ENCODE measurements around the gene AMER1.
"Not testable (repeated sequence)": the region's sequence is repeated elsewhere in the genome, so short reads cannot be mapped to it uniquely, and the experiment has no call there.

Gene AMER1

DNA sequence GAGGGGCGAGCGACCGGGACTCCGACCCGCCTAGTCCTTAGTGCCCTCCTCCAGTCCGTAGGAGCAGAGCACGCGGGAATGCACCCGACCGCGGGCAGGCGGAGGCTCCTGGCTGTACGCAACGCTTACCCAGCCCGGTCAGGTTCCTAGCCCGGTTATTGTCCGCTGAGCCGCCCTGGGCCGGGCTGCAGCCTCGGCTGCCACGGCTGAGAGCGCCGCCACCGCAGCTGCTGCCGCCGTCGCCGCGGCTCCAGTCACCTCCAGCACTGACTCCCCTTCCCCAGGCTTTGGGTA is at the start of gene AMER1:
AMER1 (minus strand) TSS at position 268 of the 294 bp plus-strand sequence. CDS start 12,422 bp downstream, outside the sequence.
- DNase-seq = no peak

DNA sequence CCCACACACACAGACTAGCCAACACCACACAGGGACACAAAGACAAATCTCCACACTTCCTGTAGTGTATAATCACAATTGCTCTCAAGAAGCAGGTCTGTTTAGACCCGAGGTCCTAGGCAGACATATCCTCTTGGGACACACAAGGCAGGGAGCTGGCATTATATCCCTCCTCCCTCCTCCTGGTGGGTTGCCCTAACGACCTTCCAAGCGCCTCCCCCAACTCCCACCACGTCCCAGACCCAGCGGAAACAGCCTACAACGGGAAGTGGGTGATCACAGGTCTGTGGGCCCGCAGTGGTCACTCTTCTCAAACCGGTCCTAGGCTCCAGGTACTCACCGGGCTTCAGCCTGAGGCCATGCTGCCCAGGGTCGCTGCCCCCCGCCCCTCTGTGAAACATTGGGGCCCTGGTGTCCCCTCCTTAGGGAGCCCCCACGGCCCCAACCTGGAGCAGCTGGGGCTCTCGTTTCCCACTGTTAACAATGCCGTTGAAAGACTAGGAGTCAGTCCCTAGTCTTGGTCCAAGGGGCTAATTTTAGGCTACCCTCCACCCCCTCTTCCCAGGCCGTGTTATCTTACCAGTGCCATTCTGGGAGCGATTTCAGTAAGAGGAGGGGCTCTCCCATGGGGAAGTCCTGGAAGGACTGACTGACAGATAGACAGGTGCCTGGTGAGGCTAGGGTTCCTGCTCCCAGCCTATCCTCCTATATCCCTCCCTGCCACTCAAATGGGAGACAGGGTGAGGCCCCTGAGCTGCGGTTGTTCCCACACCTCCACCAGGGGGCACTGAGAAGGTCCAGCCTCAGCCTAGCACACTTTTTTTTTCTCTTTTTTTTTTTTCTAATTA is 24.8 kb upstream of the AMER1 start, which contains the start of gene ASB12:
ASB12 (minus strand) TSS at position 485 of the 848 bp plus-strand sequence. CDS start 4,957 bp downstream, outside the sequence.
- DNase-seq = no peak

DNA sequence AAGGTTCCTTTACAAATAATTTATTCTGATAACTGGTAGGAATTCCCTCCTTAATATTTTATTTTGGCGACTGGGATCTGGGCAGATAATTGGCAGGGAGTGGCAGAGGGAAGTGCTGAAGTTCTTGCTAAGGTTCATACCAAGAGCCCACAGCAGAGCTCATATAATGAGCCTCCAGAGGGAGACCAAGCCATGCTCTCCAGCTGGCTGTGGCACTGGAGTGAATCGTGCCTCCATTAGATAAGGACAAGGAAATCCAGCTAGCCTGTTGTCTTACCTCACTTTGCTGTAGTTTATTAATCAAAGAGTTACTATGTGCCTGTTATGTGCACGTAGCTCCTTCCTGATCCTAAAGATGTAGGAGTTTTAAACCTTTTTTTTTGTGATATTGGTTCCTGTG is 23.6 kb upstream of the AMER1 start:
- no peak for DNase-seq

DNA sequence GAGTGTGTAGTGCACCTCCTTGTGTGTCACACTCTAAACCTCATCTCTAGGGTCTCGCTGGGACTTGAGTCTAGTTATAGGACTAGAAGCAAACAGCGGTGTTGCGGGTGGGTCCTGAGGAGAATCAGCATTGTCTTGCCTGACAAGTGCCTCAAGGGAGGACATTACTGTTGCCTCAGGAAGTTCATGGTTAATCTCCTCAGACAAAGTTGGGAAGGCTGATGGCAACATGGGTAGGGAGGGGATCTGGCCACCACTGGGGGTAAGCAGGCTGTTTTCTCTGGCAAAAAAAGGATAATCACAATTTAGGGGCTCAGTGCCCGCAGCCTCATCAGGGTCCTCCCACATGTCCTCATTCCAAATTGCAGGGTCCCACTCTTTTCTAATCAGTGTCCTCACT is 12.5 kb upstream of the AMER1 start:
- DNase-seq = no peak

DNA sequence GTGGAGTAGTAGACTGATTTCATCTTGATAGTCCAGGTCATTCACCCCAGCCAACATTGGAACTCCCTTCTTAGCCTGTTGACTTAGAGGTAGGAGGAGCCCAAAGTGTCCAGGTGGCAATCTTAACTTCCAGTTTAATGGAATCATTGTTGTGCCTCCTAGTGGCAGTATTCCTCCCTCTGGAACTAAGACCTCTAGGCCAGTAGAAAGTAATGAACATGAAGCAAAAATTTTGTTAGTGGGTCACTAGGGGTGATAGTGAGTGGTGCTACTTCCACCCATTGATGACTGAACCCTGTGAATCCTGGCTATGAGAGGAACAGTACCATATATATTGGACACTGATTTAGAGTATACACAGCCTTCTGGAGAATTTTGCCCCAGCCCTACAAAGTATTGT is 8.5 kb upstream of the AMER1 start:
- DNase-seq = not testable (repeated sequence)

DNA sequence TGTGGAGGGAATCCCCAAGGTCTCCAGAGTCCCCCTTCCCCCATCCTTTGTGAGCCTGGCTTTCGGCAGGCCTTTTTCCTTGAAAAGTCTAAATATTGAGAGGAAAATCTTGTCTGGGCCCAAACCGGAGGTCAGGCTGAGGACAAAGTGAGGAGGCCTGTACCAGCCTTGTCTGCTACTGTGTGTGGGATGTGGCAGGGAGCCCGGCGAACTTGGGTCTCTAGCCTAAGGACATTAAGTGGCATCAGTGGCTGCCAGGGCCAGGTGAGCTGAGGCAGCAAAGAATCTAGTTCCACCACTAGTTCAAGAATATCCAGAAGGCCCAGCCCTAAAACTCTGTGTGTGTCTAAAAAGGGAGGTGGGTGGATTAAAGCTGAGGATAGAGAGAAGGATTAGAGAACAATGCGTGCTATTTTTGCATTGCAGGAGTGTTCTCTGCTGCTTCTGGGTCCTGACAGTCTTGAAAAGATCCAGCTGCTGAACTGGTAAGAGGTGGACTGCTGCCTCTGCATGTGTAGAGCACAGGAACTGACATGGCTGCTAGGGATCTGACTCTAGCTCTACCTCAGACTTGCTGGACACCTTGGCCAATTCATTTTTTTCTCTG is 1.2 kb upstream of the AMER1 start:
- DNase-seq = no peak

DNA sequence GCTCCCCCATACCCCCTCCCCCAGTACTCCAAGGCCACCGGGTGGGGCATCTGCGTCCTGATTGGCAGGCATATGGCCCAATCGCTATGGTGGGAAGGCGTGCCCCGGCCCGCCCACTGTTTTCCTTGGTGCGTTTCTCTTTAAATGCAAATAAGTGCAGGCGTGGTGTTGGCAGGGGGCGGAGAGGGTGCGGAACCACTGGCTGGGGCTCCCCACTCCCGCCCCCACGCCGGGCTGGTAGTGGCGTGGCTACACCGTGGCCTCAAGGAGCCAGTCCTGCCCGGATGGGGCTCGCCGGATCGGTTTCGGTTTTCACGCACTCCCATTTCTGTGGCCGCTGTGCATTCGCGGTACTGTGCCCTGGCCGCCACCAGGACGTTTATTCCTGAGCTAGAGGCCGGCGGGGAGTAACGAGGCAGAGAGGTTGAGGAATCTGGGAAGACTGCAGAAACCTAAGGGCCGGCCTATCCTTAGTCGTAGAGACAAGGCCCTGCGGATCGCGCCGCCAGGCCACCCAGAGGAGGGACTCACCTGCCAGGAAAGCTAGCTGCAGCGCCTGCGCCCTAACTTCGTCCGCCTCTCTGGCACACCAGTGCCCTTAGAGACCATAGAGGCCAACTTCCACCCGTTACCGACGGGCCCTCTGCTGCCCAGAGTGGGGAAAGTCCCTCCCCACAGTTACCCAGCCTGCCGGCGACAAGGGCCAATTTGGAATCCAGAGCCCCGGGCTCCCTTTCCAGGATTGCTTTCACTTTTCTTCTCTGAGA is 410 bp upstream of the AMER1 start:
- peak; percentile 20 for DNase-seq

DNA sequence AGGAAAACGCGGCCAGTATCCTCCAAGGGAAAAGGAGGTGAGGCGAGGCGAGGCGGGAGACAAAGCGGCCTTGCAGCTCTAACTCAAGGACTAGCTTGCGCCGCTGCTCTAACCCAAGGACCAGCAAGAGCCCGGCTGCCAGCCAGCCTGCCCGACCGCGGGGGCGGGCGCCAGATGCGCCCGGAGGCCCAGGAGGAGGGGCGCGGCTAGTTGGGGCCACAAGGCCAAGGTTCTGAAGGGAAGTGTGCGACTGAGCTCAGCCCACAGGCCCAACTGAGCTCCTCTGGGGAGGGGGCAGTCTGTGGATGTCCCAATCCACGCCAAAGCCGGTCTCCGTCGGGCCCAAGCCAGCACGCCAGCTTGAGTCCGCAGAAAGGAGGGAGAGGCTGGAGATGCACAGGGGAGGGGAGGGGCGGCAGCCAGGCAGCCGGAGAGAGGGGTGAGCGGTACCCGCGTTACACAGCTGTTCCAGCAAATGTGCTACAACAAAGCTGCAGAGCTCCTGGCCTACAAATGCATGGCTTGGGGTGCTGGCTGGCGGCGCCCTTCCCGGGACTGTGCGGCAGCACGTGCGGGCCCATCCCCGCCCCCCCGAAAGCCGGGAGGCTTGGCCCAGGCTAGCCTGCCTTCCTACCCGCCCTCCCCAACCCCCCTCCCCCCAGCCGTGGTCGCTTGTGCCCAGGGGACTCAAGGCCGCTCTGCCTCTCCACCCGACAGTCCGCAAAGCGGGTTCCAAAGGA is 637 bp downstream of the AMER1 start:
- DNase-seq = no peak

DNA sequence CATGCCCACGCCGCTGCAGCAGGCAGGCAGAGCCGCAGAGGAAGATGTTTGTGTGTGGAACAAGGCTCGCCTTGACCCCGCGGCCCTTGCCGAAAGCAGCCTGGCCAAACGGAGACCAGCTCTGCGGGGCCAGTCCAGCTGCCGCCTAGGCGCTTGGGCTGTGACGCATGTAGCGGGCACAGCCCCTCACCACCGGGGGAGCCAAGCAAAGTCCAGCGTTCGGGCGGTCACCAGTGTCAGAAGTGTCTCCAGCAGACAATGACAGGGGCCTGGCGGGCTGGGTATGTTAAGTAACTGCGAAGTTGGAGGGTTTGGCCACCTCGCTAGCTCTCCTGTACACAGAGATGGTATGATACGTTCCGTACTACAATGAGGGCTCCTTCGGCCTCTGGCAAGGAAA is 1.3 kb downstream of the AMER1 start:
- DNase-seq = no peak

DNA sequence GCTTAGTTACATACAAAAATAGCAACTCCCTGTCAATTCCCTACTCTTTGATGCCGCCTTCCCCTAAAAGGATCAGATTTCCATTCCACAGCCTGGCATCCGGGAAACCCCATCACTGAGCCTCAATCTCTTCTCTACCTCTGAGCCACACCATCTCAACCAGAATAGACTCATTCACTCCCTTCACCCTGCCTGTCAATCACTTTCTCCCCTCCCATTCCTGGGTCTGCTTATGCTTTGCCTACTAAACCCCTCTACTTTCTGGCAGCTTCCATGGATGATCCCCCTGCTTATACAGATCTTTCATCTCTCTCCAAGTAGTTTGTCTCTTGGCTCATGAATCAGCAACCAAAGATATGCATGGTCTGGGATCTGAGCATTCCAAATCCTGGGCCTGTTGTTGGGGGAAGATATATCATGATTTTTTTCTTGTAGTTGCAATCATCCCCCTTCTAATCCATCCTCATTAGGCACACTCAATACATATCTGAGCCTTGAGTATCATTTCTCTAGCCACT is 2.6 kb downstream of the AMER1 start:
- no peak for DNase-seq

DNA sequence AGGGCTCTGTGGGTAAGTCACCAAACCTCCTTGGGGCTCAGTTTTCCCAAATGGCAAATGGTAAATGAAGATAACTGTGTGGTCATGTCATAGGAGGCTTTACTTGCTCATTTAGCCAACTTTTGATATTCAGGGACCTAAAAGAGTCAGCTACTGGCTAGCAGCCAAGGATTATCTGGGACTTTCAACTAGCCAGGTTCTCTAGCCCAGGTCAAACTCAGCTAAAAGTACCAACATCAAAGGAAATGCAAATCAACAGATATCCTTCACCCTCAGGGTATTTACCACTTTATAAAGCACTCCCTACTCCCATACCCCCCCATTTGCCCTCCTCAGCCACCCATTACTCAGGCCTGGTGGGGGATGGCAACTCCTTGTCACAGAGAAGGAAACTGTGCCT is 7.5 kb downstream of the AMER1 start:
- no peak for DNase-seq

DNA sequence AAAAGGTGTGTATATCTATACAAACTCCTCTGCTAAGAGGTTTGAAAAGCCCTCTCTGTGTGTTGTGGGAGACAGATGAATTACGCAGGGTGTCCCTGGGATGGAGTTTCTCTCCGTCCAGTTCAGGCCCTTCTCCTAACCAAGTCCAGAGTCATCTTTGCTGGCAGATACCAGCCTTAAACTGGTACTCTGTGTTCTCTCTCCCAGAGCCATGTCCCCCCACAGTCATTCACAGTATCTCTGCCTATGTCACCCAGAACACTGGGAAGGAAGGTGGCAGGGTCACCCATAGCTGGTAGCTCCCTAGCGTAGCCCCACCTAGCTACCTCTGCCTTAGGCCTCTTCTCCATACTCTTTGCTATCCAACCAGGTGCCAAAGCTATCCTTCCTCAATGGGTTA is 8.9 kb downstream of the AMER1 start:
- DNase-seq = no peak

DNA sequence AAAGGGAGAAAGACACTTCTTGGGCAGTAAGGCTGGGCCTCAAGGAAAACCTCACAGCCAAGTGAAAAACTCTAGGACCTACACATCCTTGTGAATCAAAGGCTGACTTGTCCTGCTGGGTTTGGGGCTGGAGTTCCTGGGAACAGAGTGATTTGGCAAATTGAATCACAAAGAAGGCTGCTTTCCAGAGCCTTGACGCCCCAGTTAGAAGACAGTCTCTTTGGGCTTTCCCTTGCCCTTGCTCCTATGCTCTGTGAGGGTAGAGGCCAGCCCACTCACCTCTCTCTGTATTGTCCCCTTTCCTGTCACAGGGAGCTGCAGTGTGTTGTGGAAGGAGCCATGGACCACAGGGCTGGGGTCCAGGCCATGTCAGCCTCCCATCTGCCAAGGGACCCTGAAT is 9.6 kb downstream of the AMER1 start:
- DNase-seq = no peak

DNA sequence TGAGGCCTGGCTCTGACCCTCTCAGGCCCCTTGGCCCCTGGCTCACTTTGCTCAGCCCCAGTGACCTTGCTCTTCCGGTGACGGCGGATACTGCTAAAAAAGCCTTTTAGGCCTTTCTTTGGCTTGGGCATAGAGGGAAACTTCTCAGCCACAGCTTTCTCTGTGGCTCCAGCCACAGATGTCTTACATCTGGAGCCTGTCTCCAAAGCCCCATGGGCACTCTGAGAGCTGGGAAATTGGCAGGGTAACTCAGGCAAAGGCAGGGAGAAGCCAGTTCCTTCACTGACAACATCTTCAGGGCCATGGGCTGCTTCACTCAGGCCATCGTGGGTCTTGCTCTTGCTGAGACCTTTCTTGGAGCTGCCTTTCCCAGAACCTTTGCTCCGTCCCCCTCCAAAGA is 12.8 kb downstream of the AMER1 start:
- DNase-seq = no peak

DNA sequence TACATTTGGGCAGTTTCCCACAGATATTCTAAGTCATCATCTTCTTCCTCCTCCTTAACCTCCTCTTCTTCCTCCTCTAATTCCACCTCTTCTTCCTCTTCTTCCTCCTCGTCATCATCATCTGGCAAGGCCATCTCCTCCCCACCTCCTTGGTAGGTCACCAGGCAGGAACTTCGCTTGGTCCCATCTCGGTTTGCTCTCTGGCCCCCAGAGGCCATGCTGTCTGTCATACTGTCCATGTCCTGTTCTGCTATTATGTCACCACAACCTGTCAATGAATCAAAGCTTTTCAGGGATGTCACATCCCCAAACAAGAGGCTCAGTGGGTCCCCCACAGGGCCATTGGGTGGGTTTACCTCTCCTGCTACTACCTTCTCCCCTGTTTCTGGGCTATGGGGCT is 13.5 kb downstream of the AMER1 start:
- DNase-seq = no peak

DNA sequence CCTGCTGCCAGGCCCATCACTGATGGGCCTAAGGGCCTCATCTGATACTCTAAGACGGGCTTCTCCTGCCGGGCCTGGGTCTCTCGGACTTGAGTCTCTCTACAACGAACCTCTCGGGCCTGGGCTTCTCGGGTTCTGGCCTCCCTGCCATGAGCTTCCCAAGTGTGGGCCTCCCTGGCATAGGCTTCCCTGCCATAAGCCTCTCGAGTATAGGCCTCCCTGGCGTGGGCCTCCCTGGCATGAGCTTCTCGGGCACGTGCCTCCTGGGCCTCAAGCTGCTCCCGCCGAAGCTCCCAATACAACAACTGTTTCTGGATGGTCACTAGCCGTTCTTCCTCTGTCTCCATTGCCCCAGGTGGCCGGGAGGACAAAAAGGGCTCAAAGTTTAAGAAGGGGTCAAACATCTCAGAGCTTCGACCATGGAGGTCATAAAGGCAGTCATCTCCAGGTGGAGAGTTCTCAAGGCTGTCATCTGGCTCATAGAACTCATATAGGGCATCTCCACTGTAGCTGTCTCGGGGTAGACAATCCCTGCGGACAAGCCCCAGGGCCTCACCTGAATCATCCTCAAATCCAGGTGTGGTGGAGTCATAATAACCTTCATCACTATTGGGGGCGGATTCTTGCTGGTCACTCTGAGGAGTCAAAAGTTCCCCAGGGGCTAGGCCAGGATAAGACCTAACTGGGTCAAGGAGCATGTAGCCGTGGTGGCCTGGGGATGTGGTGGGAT is 14.1 kb downstream of the AMER1 start:
- no peak for DNase-seq

DNA sequence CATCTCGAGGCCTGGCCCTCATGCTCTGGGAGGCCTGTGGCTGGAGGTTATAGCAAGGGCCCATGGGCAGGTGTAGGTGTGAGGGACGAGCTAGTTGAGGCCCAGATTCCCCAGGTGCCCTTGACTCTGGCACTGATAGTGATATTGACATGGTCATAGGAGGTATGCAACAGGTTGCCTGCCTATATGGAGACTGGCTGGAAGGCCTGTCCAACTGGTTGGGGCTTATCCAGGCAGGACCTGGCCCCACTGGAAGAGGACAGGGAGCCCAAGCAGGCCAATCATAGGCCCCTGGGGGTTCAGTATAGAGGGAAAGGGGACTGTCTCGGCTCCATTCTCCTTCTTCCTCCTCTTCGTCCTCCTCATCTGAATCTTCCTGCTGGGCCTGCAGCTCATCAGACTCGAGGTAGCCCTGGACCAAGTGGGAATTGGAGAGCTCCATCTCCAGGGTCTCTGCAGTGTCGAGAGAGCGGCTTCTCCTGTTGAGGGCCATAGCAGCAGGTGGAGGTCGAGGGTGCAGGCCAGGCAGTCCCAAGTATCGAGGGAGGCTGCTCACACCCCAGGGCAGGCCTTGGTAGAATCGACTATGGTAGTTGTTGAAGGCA is 15.3 kb downstream of the AMER1 start:
- no peak for DNase-seq

DNA sequence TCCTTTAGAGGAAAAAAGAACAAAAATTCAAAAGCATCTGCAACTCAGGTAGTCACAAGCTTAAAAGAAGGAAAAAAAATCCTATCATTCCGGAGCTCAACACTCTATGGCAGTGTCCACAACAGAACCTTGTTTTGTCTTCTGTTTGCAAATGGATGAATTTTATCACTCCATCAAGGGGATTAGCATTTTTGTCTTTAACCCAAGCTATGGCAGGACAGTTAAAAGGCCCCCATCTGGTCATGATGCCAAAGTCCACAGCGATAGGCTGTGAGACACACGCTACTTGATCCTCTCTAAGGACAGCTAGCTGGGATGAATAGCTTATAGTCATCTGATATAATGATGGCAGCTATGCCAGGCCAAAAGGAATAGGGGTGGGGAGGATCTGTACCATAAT is 16.6 kb downstream of the AMER1 start:
- DNase-seq = no peak

DNA sequence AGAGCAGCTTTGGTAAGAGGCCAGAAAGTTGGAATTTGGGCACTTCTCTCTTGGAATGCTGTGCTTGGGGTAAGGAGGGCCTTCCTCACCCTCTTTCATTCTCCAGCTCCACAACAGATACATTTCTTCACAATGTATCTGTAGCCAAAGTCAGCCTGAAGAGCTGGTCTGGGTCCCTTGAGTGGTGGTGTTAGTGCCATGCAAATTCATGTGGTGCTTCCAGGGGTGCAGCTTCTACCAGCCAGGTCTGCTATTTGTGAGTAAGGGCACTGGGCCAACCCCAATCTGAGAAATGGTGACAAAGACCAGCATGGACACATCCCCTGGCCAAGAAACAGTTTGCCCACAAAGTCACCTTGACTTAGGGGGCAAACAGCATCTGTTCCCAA is 17.8 kb downstream of the AMER1 start:
- DNase-seq = no peak

DNA sequence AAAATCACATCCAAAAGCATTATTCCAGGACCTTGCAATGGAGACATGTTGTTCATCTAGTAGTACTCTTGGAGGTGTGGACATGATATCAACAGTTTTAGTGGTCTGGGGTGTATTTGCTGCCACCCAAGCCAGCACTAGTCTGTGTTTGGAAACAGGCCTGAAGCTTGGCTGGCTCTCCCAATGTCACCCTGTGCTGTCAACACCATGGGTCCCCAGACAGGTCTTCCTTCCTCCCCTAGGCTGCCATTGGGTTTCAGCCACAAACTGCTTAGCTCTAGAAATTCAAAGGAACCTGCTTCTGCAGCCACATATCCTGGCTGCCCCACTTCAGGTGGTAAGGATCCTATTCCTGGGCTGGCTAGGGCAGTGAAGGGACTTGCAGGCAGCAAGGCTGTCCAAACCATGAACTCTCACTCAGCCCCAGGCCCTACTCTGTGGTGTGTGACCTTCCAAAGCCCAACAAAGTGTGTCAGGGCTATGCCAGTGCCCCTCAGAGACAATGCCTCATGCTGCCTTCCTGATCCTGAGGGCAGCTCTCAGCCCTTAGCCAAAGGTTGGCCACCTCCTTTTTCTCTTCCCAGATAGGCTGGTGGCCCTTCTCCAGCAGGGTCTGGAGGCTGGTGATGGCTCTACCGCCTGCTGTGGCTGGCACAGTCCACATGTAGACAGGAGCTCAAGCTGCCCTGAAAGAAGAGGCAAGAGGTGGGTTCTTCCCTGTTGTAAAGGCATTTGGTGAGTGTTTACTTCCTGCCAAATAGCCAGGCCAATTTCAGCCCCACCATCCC is 18.3 kb downstream of the AMER1 start:
- no peak for DNase-seq

DNA sequence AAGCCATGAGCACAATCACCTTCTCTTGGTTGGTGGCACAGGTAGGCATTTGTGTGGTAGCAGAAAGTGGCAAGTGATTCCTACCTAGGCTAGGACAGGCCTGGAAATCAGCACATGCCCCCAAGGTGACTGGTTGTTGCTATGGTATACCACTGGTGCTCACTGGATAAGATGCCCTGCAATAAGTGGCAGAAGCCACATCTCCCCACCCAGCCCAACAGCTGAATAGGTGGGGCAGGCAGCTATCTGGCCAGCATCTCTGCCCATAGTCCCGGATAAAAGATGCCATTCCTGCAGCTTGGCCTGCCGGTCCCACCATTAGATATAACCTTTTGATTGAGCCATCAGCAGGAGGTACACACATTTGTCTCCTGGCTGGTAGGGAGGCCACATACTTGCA is 21.1 kb downstream of the AMER1 start:
- no peak for DNase-seq

Data from SIG-M5 (cell line).